Measurements from ENCODE around the gene ZNF682. TPM values are rescaled to one million over a fixed set of nuclear protein-coding genes. Genes with fewer than 3 reads are reported as not detected.

The ZNF682 gene
- total RNA-seq, result 1 to 10 TPM; 2.4 to 5.4 (median 3.9) TPM

DNA sequence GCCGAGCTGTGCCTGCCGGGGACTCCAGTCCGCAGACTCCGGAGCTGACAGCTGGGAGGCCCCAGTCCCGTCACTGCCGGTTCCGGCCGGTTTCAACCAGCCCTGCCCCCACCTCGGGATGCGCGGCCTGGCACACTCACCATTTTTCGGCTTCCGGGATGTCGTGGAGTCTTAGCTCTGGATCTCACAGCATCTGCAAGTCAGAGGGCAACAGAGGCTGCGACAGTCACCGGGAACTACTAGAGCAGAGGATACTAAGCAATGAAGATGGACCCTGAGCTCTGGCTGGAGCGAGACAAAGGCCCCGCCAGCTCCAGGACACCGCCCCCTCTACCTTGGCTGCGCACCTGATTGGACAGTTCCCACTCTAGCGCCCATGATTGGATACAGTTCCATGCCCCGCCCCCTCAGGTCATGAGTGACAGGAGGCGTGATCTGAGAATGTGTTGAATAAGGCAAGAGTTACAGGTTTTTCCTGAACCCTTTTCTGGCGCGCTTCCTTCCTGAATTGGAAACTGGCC lies at the start of gene ZNF682:
TSS of gene ZNF682 (minus strand) at position 303 of the 521 bp plus-strand sequence. CDS start at position 143, 160 bp downstream.
- TF ChIP-seq, protein P1, sequence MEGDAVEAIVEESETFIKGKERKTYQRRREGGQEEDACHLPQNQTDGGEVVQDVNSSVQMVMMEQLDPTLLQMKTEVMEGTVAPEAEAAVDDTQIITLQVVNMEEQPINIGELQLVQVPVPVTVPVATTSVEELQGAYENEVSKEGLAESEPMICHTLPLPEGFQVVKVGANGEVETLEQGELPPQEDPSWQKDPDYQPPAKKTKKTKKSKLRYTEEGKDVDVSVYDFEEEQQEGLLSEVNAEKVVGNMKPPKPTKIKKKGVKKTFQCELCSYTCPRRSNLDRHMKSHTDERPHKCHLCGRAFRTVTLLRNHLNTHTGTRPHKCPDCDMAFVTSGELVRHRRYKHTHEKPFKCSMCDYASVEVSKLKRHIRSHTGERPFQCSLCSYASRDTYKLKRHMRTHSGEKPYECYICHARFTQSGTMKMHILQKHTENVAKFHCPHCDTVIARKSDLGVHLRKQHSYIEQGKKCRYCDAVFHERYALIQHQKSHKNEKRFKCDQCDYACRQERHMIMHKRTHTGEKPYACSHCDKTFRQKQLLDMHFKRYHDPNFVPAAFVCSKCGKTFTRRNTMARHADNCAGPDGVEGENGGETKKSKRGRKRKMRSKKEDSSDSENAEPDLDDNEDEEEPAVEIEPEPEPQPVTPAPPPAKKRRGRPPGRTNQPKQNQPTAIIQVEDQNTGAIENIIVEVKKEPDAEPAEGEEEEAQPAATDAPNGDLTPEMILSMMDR (IDR thresholded peaks at IDR 0.05; ENCODE audit: low read depth), result no peak

DNA sequence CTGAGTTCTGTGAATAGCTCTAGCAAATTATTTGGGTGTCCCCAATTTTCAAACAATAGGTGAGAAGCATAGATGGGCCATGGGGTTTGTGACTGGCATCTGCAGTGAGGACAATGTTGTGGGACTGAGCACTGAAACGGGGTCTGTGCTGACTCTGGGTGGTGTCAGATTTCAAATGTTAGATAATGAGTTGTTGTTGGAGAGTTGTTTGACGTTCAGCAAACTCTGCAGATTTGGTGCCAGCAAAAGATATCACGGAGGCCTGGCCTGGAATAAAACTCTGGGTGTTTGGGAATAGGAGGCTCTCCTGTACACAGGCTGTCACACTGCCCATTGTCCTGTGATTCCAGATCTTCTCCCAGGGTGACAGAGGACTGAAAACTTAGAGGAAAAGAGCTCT lies 41.4 kb upstream of the ZNF682 start:
- TF ChIP-seq, protein P1 (IDR thresholded peaks at IDR 0.05; ENCODE audit: low read depth), result no peak

DNA sequence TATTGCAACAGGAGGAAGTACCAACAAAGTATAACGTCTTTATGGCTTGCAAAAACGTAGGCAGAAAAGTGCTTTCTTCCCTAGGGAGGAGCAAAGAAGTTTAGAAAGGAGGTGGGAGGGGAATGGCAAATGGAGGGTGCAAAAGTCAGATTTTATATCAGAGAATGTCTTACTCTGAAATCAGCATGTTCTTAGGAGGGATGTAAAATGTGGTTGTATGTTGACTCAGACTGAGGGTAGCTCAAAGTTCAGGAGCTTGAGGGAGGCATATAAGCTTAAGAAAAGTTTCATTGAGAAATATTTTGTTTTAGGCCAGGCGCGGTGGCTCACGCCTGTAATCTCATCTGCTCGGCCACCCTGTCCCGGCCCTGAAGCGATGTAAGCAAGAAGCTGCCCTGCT lies 40.2 kb upstream of the ZNF682 start:
- TF ChIP-seq, protein P1 (IDR thresholded peaks at IDR 0.05; ENCODE audit: low read depth), result no peak

DNA sequence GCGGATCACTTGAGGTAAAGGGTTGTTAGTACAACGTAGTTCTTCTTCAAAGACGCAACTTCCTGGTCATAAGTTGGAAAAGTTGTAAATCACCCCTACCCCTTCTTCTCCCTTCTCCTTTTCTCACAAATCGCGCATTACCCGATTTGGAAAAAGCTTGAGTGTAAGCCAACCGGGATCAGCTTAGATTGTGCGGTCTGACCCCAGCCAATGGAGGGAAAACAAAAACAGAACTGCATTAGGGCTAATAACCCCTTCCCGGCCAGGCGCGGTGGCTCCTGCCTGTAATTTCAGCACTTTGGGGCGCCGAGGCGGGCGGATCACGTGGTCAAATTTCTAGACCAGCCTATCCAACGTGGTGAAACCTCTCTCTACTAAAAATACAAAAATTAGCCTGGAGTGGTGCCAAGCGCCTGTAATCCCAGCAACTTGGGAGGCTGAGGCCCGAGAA lies 39.3 kb upstream of the ZNF682 start:
- TF ChIP-seq, protein P1 (IDR thresholded peaks at IDR 0.05; ENCODE audit: low read depth), result no peak

DNA sequence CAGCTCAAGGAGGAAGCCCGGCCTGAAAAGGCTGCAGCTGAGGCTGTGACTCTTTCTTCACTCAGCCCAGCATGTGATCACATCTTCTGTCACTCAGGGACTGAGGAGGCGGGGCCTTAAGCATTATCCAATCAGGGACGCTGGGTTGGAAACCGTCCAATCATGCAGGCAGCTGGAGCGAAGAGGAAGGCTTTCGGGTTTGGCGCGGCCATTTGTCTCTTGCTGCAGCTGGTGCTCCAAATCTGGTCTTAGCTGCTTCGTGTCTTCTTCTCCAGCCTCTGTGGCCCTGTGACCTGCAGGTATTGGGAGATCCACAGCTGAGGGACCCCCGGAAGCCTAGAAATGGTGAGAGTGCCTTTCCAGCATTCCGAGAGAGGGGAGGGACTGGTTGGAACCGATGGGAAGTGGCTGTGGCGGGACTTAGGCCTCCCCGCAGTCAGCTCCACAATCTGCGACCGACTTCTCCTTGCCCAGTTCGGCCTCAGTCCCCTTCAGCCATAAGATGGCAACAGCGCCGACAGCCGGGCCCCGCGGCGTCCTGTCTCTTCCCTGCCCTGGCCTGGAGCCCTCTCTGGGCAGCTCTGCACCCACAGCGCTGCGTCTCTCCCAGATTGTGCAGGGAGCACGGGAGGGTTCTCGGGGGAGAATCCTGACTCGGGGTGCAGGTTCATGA lies 38.6 kb upstream of the ZNF682 start, which contains the start of gene ZNF90:
TSS of gene ZNF90 (plus strand) at position 210 of the 673 bp plus-strand sequence. CDS start at position 343, 133 bp downstream.
- TF ChIP-seq, protein P1 (IDR thresholded peaks at IDR 0.05; ENCODE audit: low read depth), result no peak

DNA sequence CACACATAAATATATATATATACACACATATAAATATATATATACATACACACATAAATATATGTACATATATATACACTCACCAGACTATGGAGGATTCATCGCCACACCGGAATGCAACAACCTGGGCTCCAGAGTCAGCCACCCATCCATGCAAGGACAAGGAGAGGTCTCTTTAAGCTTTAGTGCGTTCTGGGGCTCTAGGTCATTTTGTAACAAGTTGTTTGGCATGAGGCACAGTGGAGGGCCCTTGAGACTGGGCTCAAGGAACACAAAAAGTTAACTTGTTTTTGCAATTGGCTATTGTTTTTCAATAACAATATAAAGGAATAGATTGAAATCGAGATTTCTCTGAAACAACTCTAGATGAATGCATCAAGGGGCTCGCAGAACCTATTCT lies 33.6 kb upstream of the ZNF682 start:
- TF ChIP-seq, protein P1 (IDR thresholded peaks at IDR 0.05; ENCODE audit: low read depth), result no peak

DNA sequence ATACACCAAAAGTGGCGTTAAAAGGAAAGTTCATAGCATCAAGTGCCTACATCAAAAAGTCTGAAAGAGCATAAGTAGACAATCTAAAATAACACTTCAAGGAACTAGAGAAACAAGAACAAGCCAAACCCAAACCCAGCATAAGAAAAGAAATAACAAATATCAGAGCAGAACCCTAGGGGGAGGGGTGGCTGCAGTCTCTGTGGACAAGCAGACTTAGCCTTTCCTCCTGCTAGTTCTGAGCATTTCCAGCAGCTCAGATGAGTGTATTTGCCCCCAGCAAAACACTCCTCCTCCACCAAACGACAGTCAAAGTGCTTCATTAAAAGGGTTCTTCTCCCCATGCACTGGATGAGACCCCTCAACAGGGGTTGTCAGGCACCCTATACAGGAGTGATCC lies 31.4 kb upstream of the ZNF682 start:
- TF ChIP-seq, protein P1 (IDR thresholded peaks at IDR 0.05; ENCODE audit: low read depth), result no peak
